HG03571 (cell line): ENCODE measurements around the gene TADA2A.
"Not testable (repeated sequence)": the region's sequence is repeated elsewhere in the genome, so short reads cannot be mapped to it uniquely, and the experiment has no call there.

Experiments used
- ATAC-seq: cut with Tn5 transposase; IDR thresholded peaks from one replicate; pipeline ENCODE4 v1.9.1; 2021; ENCODE audit not compliant: unreplicated experiment

TADA2A gene

GRCh38 chr17:37399265-37399803 is 7.4 kb upstream of the TADA2A start:
- ATAC-seq, result no peak

- ATAC-seq, result no peak
Measured at GRCh38 chr17:37400505-37400904, 6.2 kb upstream of the TADA2A start.

DNA sequence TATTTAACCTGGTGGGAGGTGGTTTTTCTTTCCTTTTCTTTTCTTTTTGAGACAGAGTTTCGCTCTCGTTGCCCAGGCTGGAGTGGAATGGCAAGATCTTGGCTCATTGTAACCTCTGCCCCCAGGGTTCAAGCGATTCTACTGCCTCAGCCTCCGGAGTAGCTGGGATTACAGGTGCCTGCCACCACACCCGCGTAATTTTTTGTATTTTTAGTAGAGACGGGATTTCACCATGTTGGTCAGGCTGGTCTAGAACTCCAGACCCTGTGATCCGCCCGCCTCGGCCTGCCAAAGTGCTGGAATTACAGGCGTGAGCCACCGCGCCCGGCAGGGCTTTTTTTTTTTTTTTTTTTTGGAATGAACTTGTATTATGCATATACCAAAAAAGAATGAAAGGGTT is 1.2 kb upstream of the TADA2A start:
- ATAC-seq, result not testable (repeated sequence)

- no peak for ATAC-seq
Measured at GRCh38 chr17:37405955-37406634, 591 bp upstream of the TADA2A start.

DNA sequence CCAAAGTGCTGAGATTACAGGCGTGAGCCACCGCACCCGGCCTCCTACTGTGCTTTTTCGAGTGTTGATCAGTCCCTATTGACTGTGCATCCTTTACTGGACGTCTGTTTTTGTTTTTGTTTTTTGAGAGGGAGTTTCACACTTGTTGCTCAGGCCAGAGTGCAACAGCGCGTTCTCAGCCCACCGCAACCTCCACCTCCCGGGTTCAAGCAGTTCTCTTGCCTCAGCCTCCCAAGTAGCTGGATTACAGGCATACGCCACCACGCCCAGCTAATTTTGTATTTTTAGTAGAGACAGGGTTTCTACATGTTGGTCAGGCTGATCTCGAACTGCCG is 1.4 kb downstream of the TADA2A start:
- ATAC-seq, result not testable (repeated sequence)

- ATAC-seq, result no peak
Measured at GRCh38 chr17:37410357-37410756, 3.7 kb downstream of the TADA2A start.

DNA sequence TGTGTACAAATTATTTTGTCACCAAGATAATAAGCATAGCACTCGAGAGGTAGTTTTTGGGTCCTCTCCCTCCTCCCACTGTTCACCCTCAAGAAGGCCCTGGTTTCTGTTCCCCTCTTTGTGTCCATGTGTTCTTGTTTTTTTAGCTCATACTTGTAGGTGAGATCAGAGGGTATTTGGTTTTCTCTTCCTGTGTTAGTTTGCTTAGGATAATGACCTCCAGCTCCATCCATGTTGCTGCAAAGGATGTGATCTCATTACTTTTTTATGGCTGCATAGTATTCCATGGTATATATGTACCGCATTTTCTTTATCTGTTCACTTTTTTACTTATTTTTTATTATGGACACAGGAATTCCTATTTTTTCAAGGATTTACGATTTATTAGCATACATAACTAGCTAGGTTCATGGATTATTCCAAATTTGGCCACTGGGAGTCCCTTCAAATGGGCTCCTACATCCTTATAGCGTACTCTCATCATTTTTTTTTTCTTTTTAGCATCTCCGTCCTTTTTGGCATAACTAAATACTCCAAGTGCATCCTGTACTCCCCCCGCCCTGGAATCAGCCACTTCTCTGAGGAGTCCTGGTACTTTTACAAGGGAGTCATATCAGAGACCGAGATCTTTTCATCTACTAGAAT is 7.3 kb downstream of the TADA2A start:
- ATAC-seq, result no peak

DNA sequence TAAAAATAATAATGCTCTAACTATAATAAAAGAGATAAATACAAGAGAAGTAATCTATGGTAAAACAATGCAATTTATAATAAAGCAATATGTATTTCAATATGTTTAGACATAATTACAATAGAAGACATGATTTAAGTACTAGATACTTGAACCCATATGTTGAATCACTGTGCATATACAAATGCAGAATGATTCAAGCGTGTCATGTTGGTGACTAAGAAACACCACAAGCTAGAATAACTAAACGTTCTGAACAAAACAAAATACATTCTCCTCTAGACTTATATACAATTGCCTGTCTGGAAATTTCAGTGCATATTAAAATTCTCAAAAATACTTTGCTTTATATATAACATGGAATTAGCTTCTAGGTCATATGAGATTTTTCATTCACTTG is 11.2 kb downstream of the TADA2A start:
- no peak for ATAC-seq

GRCh38 chr17:37422971-37423625 is 16.4 kb downstream of the TADA2A start:
- ATAC-seq, result no peak

GRCh38 chr17:37425268-37425667 is 18.6 kb downstream of the TADA2A start:
- no peak for ATAC-seq

- no peak for ATAC-seq
Measured at GRCh38 chr17:37429039-37429438, 22.4 kb downstream of the TADA2A start.

- ATAC-seq, result no peak
Measured at GRCh38 chr17:37429453-37429852, 22.8 kb downstream of the TADA2A start.

DNA sequence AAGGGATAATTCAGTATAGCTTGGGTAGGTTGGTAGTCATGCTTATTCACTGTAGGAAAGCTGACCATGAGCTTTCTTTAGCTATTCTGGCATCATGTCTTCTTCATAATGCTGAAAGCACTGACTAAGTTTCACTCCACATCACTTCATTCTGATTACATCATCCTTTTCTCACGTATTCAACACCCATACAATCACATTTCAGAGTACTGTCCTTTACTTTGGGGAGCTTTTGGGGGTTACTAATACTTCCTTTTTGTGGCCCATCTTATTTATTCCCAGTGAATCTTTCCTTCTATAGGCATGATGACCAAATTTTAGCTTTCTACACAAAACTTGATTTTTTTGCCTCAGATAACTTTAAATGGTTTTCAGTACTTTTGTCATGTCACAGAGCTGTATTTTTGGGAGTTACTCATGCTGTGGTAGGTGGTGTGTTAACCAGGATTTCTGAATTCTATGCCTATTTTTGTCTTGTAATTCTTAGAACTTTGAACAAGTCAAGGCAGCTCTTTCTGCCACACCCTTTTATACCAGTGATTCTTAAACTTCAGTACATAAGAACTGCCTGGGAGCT is 23.5 kb downstream of the TADA2A start:
- ATAC-seq, result no peak

DNA sequence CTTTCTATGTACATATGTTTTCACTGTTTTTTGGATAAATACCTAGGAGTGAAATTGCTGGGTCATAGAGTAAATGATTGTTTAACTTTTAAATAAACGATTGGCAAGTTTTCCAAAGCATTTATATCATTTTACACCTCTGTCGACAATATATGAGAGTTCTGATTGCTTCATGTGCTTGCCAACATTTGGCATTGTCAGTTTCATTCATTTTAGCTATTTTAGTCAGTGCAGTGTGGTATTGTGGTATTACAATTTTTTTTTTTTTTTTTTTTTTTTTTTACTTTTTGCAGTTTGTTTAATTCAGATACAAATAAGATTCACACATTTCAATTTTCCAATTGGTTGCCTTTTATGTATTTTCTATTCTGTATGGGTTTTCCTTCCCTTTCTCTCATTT is 26.0 kb downstream of the TADA2A start:
- ATAC-seq, result no peak

- no peak for ATAC-seq
Measured at GRCh38 chr17:37438141-37438540, 31.5 kb downstream of the TADA2A start.

DNA sequence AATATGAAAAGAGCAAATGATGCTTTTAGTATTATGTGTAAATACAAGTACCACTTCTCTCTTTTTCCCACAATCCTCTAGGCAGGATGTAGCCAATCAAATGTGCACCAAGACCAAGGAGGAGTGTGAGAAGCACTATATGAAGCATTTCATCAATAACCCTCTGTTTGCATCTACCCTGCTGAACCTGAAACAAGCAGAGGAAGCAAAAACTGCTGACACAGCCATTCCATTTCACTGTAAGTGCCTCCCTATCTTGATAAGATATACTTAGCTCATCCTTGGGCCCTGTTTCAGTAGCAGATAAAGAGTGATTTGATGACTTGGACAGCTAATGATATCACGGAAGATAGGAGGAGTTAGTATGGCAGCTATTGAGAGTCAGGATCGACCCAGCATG is 33.7 kb downstream of the TADA2A start:
- ATAC-seq, result no peak

DNA sequence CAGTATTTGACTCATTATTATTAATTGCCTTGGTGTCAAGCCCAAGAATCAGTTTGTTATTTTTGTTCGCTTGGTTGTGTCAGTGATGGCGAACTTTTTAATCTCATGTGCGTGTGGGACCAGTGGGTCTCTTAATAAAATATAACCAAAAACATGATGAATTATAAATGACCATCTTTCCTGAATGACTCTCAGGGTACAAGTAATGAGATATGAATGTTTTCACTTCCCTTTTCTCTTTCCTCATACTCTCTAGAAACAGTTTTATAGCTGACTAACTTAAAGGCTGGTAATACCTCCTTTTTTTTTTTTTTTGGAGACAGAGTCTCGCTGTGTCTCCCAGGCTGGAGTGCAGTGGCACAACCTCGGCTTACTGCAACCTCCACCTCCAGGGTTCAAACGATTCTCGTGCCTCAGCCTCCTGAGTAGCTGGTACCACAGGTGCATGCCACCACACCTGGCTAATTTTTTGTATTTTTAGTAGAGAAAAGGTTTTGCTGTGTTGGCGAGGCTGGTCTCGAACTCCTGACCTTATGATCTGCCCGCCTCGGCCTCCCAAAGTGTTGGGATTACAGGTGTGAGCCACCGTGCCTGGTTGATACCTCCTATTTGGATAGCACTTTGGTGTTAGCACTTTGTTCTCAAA is 34.8 kb downstream of the TADA2A start:
- not testable (repeated sequence) for ATAC-seq

- ATAC-seq, result no peak
Measured at GRCh38 chr17:37446027-37446426, 39.3 kb downstream of the TADA2A start.

DNA sequence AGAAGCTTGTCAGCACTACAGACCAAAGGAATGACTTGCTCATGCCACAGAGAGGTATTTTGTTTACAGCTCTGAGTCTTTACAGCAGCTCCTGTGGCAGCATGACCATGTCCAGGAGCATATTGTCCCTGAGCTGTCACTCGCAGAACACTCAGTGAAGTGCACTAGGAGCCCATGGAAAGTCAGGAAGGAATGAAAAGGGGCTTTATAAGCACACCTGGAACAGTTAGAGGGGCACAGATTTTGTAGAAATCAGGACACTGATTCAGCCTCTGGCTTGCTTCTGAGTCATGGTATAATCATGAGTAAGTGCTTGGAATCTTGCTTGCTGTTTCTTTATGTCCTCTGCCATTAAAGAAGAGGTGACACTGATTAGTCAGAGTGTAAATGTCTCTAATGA is 41.0 kb downstream of the TADA2A start:
- no peak for ATAC-seq

DNA sequence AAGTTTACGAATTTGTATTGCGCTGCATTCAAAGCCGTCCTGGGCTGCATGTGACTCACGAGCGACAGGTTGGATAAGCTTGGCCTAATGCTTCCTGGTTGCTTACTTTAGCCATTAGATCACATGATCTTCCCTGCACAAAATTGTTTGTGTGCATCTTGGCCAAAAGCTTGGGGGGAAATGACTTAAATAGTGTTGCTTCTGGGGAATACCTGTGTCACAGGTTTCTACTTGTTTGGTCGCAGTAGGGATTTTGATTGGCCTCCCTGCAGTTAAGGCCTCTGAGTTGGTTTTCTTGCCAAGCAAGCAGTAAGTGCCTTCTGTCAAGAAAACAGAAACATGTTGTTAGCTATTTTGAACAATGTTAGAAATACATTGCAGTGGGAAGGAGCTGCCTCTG is 43.4 kb downstream of the TADA2A start:
- ATAC-seq, result no peak

- not testable (repeated sequence) for ATAC-seq
Measured at GRCh38 chr17:37457801-37458200, 51.1 kb downstream of the TADA2A start.
